GM19025 (cell line): ENCODE results near the gene MCL1.

Source experiments
- ATAC-seq: cut with Tn5 transposase; IDR thresholded peaks from one replicate; pipeline ENCODE4 v1.9.1; 2021; ENCODE audit warnings: mild to moderate bottlenecking, low read depth, moderate library complexity; ENCODE audit not compliant: unreplicated experiment

The MCL1 gene

DNA sequence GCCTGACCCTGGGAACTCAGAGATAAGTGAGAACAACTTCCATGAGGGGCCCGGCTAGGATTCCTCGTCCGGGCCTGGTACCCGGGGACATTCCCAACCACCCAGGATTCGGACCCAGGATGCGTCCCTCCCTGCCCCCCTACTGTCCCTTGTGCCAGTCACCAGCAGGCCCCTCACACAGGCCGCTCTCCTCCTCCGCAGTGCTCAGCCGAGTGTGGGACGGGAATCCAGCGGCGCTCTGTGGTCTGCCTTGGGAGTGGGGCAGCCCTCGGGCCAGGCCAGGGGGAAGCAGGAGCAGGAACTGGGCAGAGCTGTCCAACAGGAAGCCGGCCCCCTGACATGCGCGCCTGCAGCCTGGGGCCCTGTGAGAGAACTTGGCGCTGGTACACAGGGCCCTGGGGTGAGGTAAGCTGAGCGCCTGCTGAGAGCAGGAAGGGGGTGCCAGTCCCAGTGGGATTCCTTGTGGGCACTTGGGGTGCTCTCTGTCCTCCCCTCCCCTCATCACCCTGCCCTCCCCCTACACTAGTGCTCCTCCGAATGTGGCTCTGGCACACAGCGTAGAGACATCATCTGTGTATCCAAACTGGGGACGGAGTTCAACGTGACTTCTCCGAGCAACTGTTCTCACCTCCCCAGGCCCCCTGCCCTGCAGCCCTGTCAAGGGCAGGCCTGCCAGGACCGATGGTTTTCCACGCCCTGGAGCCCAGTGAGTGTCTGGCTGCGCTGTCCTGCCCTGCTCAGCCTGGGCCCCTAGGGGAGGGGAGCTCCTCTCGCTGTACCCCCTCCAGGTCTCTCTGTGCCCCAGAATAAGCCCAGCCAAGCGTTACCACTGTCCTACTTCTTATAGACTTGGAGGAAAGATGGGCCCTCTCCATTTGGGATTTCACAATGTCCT lies 20.4 kb downstream of the MCL1 start:
- ATAC-seq = no peak

DNA sequence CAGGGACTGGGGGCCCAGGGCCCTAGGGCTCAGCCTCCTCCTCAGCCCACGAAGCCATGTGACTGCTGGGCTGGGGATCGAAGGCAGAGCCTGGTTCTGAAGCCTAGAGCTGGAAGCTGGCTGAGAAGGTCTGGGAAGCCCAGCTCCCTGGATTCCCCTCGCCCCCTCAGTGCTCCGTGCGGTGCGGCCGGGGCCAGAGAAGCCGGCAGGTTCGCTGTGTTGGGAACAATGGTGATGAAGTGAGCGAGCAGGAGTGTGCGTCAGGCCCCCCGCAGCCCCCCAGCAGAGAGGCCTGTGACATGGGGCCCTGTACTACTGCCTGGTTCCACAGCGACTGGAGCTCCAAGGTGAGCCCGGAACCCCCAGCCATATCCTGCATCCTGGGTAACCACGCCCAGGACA lies 21.1 kb downstream of the MCL1 start:
- ATAC-seq = no peak

DNA sequence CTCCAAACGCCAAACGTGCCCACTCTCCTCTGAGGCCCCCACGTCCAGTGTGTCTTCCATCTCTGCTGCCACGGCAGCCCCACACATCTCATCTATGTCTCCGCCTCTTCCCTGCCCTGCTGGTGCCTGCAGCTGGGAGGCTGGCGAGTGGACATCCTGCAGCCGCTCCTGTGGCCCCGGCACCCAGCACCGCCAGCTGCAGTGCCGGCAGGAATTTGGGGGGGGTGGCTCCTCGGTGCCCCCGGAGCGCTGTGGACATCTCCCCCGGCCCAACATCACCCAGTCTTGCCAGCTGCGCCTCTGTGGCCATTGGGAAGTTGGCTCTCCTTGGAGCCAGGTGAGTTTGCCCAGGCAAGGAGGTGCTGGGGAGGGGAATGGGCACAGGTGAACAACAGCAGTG lies 21.6 kb downstream of the MCL1 start:
- no peak for ATAC-seq

DNA sequence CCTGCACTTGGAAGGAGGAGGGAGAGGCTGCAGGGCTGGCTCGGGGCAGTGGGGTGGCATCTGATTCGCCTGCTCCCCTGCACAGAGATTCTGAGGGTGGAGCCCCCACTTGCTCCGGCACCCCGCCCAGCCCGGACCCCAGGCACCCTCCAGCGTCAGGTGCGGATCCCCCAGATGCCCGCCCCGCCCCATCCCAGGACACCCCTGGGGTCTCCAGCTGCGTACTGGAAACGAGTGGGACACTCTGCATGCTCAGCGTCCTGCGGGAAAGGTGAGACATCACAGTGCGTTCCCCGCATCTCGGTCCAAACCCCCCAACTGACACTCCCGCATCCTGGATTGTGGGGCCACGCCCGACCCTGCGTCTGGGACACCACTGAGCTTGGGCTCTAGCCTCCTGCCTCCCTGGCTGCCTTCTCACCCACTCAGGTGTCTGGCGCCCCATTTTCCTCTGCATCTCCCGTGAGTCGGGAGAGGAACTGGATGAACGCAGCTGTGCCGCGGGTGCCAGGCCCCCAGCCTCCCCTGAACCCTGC lies 22.3 kb downstream of the MCL1 start:
- no peak for ATAC-seq

DNA sequence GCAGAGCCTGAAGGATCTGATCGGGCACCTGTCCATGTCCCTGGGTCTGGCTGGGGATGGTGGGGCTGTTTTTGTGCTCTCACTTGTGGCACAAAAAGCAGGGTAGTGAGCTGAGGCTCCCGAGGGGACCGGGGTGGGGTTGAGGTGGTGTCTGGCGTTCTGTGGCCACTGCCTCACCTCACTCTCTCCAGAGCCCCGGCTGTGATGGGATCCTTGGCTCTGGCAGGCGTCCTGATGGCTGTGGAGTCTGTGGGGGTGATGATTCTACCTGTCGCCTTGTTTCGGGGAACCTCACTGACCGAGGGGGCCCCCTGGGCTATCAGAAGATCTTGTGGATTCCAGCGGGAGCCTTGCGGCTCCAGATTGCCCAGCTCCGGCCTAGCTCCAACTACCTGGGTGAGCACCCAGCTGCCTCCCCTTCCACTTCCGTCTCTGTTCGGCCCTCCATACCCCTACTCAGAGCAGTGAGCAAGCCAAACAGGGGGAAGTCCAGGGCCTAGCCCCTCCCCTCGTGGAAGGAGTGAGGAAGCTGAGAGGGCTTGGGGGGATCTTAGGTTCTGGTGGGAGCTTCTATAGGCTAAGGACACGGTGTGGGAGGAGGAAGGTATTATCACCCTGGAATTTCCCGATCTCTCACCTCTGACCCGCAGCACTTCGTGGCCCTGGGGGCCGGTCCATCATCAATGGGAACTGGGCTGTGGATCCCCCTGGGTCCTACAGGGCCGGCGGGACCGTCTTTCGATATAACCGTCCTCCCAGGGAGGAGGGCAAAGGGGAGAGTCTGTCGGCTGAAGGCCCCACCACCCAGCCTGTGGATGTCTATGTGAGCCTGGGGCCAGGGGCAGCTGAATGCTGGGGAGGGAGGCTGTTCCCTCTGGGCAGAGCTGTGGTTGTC lies 23.2 kb downstream of the MCL1 start:
- no peak for ATAC-seq

DNA sequence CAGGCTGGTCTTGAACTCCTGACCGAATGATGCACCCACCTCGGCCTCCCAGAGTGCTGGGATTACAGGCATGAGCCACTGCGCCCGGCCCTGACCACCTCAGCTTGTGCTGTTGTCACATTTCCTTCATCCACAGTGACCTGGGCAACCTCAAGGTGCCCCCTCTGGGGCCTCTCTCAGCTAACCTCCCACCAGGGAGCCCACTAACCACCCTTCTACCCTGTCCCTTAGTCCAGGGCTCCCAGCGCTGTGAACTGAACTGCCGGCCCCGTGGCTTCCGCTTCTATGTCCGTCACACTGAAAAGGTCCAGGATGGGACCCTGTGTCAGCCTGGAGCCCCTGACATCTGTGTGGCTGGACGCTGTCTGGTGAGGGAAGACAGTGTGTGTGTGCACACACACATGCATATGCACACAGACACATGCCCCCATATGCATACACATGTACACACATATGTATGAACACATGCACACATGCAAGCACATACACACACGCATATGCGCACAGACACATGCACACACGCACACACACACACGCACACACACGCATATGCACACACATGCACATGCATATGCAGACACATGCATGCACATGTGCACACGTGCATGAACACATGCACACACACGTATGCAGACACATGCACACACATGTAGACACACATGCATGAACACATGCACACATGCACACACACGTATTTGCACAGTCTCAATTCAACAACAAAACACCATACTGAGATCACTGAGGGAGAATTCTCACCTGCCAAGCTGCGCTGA lies 24.0 kb downstream of the MCL1 start:
- no peak for ATAC-seq

DNA sequence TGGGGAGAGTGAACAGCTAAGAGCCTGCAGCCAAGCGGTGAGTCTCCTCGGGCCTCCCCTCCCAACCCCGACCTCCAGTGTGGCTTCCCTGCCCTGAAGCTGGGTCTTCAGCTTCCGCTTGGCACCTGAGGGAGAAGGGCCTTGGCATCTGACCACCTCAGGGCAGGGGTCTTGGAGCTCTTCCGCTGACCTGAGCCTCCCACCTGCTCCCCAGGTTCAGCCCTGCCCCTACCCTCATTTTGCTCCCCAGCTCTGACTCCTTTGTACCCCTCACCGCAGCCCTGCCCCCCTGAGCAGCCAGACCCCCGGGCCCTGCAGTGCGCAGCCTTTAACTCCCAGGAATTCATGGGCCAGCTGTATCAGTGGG lies 25.3 kb downstream of the MCL1 start:
- no peak for ATAC-seq

DNA sequence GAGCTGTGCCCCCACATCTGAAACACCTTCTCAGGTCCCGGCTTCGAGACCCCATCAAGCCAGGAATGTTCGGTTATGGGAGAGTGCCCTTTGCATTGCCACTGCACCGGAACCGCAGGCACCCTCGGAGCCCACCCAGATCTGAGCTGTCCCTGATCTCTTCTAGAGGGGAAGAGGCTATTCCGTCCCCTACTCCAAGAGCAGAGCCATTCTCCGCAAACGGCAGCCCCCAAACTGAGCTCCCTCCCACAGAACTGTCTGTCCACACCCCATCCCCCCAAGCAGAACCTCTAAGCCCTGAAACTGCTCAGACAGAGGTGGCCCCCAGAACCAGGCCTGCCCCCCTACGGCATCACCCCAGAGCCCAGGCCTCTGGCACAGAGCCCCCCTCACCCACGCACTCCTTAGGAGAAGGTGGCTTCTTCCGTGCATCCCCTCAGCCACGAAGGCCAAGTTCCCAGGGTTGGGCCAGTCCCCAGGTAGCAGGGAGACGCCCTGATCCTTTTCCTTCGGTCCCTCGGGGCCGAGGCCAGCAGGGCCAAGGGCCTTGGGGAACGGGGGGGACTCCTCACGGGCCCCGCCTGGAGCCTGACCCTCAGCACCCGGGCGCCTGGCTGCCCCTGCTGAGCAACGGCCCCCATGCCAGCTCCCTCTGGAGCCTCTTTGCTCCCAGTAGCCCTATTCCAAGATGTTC lies 25.9 kb downstream of the MCL1 start:
- ATAC-seq = no peak

DNA sequence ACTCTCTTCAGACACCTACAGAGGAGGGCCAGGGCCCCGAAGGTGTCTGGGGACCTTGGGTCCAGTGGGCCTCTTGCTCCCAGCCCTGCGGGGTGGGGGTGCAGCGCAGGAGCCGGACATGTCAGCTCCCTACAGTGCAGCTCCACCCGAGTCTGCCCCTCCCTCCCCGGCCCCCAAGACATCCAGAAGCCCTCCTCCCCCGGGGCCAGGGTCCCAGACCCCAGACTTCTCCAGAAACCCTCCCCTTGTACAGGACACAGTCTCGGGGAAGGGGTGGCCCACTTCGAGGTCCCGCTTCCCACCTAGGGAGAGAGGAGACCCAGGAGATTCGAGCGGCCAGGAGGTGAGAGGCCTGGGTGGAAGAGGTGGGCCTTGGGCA lies 26.5 kb downstream of the MCL1 start:
- ATAC-seq = no peak

DNA sequence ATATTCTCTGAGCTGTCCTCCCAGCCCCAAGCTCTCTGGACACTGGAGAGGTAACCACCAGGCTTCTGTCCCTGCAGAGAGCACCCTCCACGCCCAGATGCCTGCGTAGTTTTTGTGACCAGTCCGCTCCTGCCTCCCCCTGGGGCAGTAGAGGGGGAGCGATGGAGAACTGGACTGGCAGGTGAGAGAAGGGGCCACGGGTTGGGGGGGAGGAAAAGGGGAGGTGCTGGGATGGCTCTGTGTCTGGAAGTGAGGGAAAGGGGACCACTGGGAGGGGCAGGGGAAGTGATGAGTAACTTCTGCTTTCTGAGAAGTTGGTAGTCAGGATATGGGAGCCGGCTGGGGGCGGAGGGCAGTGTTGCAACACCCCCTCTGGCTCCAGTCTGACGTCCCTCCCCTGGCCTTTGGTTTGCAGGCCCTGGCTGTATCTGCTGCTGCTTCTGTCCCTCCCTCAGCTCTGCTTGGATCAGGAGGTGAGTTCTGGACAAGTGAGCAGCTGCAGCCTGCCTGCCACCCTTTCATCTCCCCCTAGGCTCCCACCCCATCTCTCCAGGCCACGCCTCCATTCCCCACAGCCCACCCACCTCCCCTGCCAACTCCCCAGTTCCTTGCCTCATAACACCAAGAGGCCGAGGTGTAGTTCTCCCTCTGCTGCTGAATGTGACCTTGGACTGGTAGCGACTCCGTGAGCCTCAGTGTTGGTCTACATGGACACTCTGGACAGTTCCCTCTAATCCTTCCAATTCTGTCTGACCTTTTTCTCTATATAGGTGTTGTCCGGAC lies 27.1 kb downstream of the MCL1 start:
- no peak for ATAC-seq

DNA sequence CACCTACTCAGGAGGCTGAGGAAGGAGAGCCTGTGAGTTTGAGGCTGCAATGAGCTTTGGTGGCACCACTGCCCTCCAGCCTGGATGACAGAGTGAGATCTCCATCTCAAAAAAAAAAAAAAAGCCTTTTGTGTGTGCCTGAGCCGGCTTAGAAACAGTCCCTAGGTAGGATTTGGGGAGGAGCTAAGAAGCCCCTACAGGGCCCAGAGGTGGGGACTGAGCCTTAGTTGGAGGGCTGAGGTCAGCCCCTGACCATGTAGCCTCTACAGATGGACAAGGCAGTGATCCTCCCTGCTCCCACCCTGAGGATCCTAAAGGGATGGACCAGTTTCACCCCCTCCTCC lies 27.7 kb downstream of the MCL1 start:
- no peak for ATAC-seq

DNA sequence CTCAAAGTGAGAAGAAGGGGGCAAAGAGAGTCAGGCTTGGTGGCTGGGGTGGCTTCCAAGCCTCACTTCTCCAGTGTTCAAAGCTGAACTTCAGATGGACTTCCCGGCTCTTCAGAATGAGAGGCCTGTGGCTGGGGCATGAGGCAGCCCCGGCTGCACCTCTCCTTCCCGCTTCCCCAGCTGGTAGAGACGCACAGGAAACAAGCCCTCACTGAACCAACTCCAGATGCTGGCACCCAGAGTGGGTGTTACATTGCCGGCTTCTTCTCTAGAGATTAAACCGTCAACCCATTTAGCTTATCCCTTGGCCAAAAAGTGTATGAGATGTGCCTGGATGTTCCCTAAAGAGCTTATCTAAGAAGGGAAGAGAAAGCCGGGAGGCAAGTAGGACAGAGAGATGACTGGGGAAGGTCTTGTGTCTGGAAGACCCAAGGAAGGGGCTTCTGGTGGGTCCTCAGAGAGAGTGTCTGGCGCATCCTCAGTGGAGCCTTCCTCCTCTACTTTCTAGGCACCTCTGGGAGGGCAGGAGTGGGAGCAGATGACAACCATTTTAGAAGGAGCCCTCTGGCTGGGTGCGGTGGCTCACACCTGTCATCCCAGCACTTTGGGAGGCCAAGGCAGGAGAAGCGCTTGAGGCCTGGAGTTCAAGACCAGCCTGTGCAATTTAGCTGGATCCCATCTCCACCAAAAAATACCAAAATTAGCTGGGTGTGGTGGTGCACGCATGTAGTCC lies 28.2 kb downstream of the MCL1 start:
- no peak for ATAC-seq

DNA sequence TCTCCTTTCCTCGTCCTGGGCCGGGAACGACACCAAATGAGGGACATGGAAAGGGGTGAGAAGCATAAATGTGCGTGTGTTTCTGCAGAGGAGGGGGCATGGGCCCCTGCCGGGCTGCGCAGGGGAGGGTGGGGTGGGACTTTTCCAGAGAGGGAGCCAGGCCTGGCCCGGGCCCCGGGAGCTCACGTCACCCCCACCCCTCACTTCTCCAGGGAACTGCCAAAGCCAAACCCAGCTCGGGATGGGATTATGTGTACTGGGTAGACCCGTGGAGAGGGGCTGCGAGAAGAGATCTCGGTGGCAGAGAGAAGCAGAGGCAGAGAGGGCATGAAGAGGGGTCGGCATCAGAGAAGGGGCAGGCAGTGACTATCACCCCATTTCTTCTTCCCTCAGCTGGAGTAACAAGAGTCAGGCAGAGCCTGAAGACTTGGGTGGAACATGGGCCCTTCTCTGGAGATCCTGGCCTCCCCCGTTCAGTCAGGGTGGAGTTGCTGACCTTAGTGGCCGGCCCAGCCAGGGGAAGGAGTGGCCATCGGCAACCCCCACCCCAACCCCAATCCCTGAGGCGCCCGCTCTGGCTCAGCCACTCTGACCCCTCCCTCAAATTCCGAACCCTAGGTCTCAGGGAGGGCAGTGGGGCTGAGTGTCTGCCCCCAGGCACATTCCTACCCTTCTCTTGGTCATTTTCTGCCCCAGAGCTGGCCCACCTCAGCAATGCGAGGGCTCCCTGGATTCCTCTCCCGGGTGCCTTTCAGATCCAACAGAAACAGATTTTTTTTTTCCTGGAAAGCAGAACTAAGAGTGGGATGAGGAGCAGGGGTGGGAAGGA lies 29.0 kb downstream of the MCL1 start:
- no peak for ATAC-seq

DNA sequence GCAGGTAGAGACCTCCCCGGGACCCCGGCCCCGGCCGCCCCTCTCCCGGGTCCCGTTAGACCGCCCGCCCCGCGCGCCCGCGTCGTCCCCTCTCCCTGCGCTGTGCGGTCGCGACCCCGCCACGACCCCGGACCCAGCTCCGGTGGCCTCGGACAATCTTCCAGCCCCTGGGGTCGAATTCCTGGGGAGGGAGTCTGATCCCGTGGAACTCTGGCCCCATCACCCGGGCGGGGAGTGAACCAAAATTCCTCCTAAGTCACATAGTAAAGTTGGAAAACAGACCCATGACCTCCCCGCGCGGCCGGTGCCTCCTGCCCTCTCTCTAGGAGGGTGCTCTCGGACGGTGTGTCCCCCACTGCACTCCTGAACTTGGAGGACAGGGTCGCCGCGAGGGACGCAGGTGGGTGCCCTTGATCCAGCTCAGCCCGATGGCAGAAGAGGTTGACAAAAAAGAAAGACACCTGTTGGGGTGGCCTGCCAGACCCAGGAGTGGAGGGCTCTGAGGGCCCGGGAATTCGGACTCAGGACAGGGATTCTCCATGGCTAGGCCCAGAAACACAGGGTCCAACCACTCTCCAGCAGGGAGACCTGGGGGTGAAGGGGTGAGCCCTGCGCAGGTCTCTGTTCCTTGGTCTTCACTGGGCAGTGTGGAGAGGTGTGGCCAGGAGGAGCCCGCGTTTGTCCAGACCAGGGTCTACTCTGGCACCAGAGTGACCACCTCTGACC lies 29.8 kb downstream of the MCL1 start:
- no peak for ATAC-seq

DNA sequence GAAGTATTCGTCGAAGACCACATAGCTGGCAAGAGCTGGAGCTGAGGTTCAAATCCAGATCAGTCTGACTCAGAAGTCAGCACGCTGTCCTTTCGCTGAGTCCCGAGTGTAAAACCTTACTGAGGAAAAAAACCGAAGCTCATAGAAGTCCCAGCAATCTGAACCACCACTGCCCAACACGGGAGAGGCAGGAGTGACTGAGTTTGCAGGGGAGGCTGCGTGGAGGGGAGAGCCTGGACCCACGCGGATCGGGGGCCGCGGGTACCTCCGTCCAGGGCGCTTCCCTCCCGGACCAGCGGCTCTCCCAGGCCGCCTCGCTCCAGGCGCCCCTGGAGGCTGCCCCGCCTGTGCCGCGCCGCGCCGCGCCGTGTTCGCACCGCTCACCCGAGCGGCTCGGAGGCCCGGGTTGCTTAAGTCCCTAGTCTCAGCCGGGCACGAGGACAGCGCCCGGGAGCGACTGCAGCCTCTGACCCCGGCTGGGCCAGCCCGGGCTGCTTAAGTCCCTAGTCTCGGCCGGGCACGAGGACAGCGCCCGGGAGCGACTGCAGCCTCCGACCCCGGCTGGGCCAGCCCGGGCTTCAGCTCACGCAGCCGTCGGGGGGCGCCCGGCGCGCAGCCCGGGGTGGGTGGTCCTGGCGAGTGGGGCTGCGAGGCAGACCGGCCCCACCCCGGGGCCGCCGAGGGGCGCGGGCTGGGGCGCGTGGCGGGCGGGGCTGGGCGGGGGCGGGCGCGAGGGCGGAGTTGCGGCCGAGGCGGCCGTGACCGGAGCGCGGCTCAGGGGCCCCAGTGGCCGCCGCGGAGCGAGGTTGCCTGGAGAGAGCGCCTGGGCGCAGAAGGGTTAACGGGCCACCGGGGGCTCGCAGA lies 30.5 kb downstream of the MCL1 start, which contains the start of gene ADAMTSL4:
ADAMTSL4 (plus strand) TSS at position 777 of the 864 bp plus-strand sequence. CDS start 2,881 bp downstream, outside the sequence.
- ATAC-seq = no peak

DNA sequence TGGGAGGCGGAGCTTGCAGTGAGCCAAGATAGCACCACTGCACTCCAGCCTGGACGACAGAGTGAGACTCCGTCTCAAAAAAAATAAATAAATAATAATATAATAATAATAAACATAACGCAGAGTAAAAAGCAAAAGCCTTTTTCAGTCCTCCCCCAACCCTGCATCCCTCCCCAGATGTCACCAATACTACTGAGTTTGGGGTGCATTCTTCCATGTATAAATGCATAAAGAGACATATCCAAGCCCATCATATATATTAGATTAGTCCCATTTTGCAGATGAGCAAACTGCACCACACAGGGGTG lies 31.1 kb downstream of the MCL1 start:
- ATAC-seq = no peak
